PC-3 (cell line): Measurements from ENCODE around the gene GNB1.
"Not testable (repeated sequence)": the region's sequence is repeated elsewhere in the genome, so short reads cannot be mapped to it uniquely, and the experiment has no call there.

ENCODE experiments used
- CTCF ChIP-seq: fragments of 300-600 bp; sonication (generic); conservative IDR thresholded peaks from 2 replicates; pipeline ENCODE4 v1.5.1; 2017; ENCODE audit warnings: antibody characterized with exemption, low read depth, mild to moderate bottlenecking, low read length
- EZH2 ChIP-seq: fragments of 300-600 bp; sonication (generic); IDR thresholded peaks from one replicate; pipeline ENCODE4 v1.6.1; 2017; ENCODE audit warnings: antibody characterized with exemption, mild to moderate bottlenecking, low read length; ENCODE audit not compliant: unreplicated experiment
- EZH2phosphoT487 ChIP-seq: fragments of 300-600 bp; sonication (generic); IDR thresholded peaks from 2 replicates; pipeline ENCODE4 v1.6.1; 2018; ENCODE audit warnings: mild to moderate bottlenecking, antibody characterized with exemption, low read length, borderline replicate concordance

GRCh38 chr1:1745651-1746565 is 145.0 kb downstream of the GNB1 start:
- TF ChIP-seq CTCF, EZH2, EZH2phosphoT487: not testable (repeated sequence)
